HepG2 (cell line): ENCODE results near the gene GDI1. TPM values are rescaled to one million over a fixed set of nuclear protein-coding genes. Genes with fewer than 3 reads are reported as not detected.

ENCODE experiments used
- ASH2L ChIP-seq: fragments of 300-600, 200-600 bp; sonication (generic); IDR thresholded peaks from 2 replicates; pipeline ENCODE4 v1.7.0; 2017; ENCODE audit warnings: low read depth, mild to moderate bottlenecking, moderate library complexity, mixed read lengths, low read length; ENCODE audit not compliant: insufficient read length
- PAF1 ChIP-seq: IDR thresholded peaks from 2 replicates; pipeline ENCODE4 v1.6.1; 2016; ENCODE audit warnings: missing genetic modification reagents, missing compliant biosample characterization
- SMAD3 ChIP-seq: sonication (generic); formaldehyde crosslinking; IDR thresholded peaks from 2 replicates; pipeline ENCODE4 v1.4.0; 2020; ENCODE audit warnings: missing genetic modification reagents
- ZFYVE20 ChIP-seq: sonication (generic); formaldehyde crosslinking; IDR thresholded peaks from 2 replicates; pipeline ENCODE4 v1.8.0; 2023; ENCODE audit warnings: low read depth, mild to moderate bottlenecking, moderate library complexity, missing genetic modification reagents, borderline replicate concordance
- ZNF530 ChIP-seq: sonication (generic); formaldehyde crosslinking; IDR thresholded peaks from 2 replicates; pipeline ENCODE4 v1.5.0; 2020; ENCODE audit warnings: low read depth, mild to moderate bottlenecking, missing genetic modification reagents
- ZNF720 ChIP-seq: sonication (generic); formaldehyde crosslinking; IDR thresholded peaks from 2 replicates; pipeline ENCODE4 v1.4.0; 2020; ENCODE audit warnings: missing genetic modification reagents
- ZNF850 ChIP-seq: sonication (generic); formaldehyde crosslinking; conservative IDR thresholded peaks from 2 replicates; pipeline ENCODE4 v1.9.0; 2021; ENCODE audit warnings: mild to moderate bottlenecking, missing genetic modification reagents
- ZNF878 ChIP-seq: sonication (generic); formaldehyde crosslinking; IDR thresholded peaks from 2 replicates; pipeline ENCODE4 v1.8.1; 2023; ENCODE audit warnings: mild to moderate bottlenecking, missing genetic modification reagents, moderate library complexity
- polyA plus RNA-seq, 8 experiments: library from polyadenylated mRNA; depleted of rRNA in 3 of 8; stranded (reverse) in 7 of 8; unstranded in 1 of 8; fragments of >200 nt; fragmentation: Illumina TruSeq in 4 of 8; extraction: Trizol in 4 of 8; gene quantifications; 2 replicates each; pipeline versions ENCODE4 v1.2.1 to v1.2.3, GENCODE V29; 2011 to 2016; ENCODE audit warnings: low read depth in 4 of 8, missing spikeins in 1 of 8, mixed read lengths in 1 of 8; ENCODE audit not compliant: insufficient read depth in 1 of 8
- total RNA-seq, 5 experiments: library from RNA; depleted of rRNA; stranded (reverse); fragments of >200 nt; fragmentation: Illumina TruSeq; extraction: Trizol; gene quantifications; 2 replicates each; pipeline ENCODE4 v1.2.3, GENCODE V29; 2016; ENCODE audit warnings: low read depth in 1 of 5
- TF ChIP-seq, protein P1 (sequence below): sonication (generic); formaldehyde crosslinking; IDR thresholded peaks from 2 replicates; pipeline ENCODE4 v1.4.0; 2020; ENCODE audit warnings: missing genetic modification reagents
- TF ChIP-seq, protein P2 (sequence below): sonication (generic); formaldehyde crosslinking; IDR thresholded peaks from 2 replicates; pipeline ENCODE4 v1.8.0; 2022; ENCODE audit warnings: missing genetic modification reagents, mild to moderate bottlenecking, moderate library complexity, borderline replicate concordance
- TF ChIP-seq, protein P3 (sequence below): sonication (generic); formaldehyde crosslinking; IDR thresholded peaks from 2 replicates; pipeline ENCODE4 v1.4.0; 2020; ENCODE audit warnings: mild to moderate bottlenecking, missing genetic modification reagents
- TF ChIP-seq, protein P4 (sequence below): sonication (generic); formaldehyde crosslinking; IDR thresholded peaks from 2 replicates; pipeline ENCODE4 v1.5.1; 2020; ENCODE audit warnings: mild to moderate bottlenecking, missing genetic modification reagents, borderline replicate concordance

The GDI1 gene
- total and polyA plus RNA-seq, 2 of the 13 experiments (the other 11 are each of a cell fraction or from before 2014, with no cell fraction given), result 17.4 to 105 TPM

DNA sequence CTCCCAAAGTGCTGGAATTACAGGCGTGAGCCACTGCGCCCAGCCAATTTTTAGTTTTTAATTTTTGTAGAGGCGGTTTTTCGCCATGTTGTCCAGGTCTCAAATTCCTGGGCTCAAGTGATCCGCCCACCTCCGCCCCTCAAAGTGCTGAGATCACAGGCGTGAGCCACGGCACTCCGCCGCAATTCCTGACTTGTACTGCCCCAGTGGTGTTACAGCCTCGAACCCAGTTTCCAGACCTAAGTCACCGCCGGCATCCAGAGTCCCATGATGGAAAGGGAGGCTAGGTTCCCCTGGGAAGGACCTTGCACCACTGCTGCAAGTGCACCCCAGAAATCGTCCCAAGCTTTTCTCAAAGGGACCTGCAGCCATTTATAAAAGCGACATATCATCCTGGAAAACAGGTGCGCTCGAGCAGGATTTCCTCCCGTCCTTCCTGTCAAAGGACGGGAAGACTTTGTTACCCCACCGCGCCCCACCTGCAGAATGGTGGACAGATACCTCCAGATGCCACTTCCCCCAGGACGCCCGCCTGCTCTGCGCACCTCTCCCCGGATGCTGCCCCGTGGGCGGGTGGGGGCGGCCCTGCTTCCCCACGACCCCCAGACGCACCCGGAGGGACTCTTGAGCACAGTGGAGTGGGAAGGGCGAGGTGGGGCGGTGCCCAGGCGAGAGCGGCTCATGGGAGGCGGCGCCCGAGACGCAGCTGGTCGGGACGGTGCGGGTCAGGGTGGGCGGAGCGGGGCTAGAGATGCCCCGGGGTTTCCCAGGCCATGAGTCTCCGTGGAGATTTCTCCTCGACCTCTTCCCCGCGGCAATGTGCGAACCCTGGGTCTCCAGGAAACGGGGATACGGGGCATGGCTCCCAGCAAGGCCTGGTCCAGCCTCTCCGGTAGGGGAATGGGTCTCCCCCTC is 39.7 kb upstream of the GDI1 start (continued):
- TF ChIP-seq, protein P1, sequence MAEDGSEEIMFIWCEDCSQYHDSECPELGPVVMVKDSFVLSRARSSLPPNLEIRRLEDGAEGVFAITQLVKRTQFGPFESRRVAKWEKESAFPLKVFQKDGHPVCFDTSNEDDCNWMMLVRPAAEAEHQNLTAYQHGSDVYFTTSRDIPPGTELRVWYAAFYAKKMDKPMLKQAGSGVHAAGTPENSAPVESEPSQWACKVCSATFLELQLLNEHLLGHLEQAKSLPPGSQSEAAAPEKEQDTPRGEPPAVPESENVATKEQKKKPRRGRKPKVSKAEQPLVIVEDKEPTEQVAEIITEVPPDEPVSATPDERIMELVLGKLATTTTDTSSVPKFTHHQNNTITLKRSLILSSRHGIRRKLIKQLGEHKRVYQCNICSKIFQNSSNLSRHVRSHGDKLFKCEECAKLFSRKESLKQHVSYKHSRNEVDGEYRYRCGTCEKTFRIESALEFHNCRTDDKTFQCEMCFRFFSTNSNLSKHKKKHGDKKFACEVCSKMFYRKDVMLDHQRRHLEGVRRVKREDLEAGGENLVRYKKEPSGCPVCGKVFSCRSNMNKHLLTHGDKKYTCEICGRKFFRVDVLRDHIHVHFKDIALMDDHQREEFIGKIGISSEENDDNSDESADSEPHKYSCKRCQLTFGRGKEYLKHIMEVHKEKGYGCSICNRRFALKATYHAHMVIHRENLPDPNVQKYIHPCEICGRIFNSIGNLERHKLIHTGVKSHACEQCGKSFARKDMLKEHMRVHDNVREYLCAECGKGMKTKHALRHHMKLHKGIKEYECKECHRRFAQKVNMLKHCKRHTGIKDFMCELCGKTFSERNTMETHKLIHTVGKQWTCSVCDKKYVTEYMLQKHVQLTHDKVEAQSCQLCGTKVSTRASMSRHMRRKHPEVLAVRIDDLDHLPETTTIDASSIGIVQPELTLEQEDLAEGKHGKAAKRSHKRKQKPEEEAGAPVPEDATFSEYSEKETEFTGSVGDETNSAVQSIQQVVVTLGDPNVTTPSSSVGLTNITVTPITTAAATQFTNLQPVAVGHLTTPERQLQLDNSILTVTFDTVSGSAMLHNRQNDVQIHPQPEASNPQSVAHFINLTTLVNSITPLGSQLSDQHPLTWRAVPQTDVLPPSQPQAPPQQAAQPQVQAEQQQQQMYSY (CRISPR knock-in tag), result no peak
- no peak for TF ChIP-seq ZNF720 (CRISPR knock-in tag)
- TF ChIP-seq ZNF878 (CRISPR knock-in tag), result no peak
- TF ChIP-seq ASH2L, result no peak
- TF ChIP-seq ZNF530 (CRISPR knock-in tag), result no peak
- TF ChIP-seq, protein P2, sequence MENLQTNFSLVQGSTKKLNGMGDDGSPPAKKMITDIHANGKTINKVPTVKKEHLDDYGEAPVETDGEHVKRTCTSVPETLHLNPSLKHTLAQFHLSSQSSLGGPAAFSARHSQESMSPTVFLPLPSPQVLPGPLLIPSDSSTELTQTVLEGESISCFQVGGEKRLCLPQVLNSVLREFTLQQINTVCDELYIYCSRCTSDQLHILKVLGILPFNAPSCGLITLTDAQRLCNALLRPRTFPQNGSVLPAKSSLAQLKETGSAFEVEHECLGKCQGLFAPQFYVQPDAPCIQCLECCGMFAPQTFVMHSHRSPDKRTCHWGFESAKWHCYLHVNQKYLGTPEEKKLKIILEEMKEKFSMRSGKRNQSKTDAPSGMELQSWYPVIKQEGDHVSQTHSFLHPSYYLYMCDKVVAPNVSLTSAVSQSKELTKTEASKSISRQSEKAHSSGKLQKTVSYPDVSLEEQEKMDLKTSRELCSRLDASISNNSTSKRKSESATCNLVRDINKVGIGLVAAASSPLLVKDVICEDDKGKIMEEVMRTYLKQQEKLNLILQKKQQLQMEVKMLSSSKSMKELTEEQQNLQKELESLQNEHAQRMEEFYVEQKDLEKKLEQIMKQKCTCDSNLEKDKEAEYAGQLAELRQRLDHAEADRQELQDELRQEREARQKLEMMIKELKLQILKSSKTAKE (CRISPR knock-in tag), result no peak
- TF ChIP-seq, protein P3, sequence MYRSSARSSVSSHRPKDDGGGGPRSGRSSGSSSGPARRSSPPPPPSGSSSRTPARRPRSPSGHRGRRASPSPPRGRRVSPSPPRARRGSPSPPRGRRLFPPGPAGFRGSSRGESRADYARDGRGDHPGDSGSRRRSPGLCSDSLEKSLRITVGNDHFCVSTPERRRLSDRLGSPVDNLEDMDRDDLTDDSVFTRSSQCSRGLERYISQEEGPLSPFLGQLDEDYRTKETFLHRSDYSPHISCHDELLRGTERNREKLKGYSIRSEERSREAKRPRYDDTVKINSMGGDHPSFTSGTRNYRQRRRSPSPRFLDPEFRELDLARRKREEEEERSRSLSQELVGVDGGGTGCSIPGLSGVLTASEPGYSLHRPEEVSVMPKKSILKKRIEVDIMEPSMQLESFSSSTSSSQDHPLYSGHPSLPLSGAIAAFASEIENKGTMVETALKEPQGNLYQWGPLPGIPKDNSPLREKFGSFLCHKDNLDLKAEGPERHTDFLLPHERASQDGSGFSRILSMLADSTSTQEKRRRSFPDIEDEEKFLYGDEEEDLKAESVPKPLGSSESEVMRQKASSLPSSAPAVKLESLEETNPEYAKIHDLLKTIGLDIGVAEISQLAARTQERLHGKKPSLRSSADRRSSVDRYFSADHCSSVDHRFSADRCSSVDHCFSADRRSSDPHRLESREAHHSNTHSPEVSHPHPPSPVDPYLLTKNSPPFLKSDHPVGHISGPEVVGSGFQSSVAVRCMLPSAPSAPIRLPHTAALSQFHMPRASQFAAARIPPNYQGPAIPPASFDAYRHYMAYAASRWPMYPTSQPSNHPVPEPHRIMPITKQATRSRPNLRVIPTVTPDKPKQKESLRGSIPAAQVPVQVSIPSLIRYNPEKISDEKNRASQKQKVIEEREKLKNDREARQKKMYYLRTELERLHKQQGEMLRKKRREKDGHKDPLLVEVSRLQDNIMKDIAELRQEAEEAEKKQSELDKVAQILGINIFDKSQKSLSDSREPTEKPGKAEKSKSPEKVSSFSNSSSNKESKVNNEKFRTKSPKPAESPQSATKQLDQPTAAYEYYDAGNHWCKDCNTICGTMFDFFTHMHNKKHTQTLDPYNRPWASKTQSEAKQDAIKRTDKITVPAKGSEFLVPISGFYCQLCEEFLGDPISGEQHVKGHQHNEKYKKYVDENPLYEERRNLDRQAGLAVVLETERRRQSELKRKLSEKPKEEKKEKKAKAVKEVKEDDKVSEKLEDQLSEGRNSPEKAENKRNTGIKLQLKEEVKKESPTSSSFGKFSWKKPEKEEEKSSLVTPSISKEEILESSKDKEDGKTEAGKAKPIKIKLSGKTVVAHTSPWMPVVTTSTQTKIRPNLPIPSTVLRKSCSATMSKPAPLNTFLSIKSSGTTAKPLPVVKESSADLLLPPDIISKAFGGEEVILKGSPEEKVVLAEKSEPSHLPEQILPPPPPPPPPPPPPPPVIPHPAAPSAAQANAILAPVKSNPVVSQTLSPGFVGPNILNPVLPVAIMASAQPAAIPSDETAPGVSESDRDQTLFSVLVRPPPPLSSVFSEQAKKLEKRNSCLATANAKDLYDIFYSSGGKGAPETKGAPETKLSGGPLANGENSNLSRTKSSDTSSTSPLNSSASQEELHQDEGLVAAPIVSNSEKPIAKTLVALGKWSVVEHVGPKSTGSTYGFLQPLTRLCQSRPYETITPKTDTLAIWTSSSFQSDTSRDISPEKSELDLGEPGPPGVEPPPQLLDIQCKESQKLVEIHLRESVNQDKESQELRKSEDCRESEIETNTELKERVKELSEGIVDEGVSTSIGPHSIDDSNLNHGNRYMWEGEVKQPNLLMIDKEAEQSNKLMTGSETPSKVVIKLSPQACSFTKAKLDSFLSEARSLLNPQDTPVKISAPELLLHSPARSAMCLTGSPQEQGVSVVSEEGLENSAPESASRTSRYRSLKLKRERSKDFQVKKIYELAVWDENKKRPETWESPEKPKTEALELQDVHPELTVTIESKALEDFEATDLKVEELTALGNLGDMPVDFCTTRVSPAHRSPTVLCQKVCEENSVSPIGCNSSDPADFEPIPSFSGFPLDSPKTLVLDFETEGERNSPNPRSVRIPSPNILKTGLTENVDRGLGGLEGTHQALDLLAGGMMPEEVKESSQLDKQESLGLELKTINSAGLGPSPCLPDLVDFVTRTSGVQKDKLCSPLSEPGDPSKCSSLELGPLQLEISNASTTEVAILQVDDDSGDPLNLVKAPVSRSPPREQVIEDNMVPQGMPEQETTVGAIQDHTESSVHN (CRISPR knock-in tag), result no peak
- no peak for TF ChIP-seq PAF1 (CRISPR knock-in tag)
- no peak for TF ChIP-seq ZNF850
- TF ChIP-seq ZFYVE20 (CRISPR knock-in tag), result no peak
- no peak for TF ChIP-seq SMAD3
- TF ChIP-seq, protein P4, sequence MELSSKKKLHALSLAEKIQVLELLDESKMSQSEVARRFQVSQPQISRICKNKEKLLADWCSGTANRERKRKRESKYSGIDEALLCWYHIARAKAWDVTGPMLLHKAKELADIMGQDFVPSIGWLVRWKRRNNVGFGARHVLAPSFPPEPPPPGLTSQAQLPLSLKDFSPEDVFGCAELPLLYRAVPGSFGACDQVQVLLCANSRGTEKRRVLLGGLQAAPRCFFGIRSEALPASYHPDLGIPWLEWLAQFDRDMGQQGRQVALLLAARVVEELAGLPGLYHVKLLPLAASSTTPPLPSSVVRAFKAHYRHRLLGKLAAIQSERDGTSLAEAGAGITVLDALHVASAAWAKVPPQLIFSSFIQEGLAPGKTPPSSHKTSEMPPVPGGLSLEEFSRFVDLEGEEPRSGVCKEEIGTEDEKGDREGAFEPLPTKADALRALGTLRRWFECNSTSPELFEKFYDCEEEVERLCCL (CRISPR knock-in tag), result no peak
